GOT3 (cell line): ENCODE results near the gene ASIC3.
"Not testable (repeated sequence)": the region's sequence is repeated elsewhere in the genome, so short reads cannot be mapped to it uniquely, and the experiment has no call there.

ENCODE experiments used
- DNase-seq: peaks from one replicate; lab custom pipeline; 2025; ENCODE audit warnings: mixed read lengths; lab: John Stamatoyannopoulos, UW

The ASIC3 gene

GRCh38 chr7:151047976-151048815 is at the start of gene ASIC3:
TSS of gene ASIC3 (plus strand) at chr7:151048531. CDS start at chr7:151048886, 355 bp downstream.
- no peak for DNase-seq

GRCh38 chr7:150999001-150999400 is 49.3 kb upstream of the ASIC3 start:
- no peak for DNase-seq

- no peak for DNase-seq
Observed at GRCh38 chr7:150999497-151000230, 48.7 kb upstream of the ASIC3 start.

DNA sequence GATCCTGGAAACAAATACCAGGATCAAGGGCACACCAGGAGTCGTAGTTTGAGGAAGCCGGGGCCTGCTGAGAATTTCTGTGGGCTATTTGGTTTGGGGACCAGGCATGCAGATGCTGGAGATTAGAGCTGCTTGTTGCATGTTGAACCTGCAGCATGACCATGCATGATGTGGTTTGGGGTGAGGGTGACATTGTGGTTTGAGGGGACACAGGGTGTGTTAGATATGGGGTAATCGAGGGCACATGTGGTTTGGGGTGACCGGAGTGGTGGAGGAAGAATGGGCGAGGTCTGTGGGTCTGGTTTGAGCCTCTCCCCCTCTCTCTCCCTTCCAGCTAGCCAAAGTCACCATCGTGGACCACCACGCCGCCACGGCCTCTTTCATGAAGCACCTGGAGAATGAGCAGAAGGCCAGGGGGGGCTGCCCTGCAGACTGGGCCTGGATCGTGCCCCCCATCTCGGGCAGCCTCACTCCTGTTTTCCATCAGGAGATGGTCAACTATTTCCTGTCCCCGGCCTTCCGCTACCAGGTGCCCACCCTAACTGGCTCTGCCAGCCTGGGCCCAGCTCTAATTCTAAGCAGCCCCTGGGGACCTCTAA is 47.3 kb upstream of the ASIC3 start:
- DNase-seq = no peak

- DNase-seq = no peak
Observed at GRCh38 chr7:151001546-151001945, 46.8 kb upstream of the ASIC3 start.

DNA sequence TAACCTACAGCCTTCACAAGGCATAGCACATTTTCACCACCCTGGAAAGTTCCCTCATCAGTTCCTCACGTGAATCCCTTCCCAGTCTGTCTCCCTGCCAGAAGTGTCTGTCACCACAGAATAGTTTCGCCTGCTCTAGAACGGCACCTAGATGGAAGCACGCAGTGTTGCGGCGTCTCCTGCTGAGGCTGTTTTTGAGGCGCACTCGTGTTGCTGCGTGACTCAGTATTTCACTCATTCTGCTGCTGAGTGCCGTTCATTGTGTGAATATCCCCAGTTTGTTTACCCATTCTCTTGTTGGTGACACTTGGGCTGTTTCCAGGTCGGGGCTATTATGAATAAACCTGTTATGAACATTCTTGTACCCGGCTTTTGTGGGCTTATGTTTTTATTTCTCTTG is 44.8 kb upstream of the ASIC3 start:
- DNase-seq = no peak

GRCh38 chr7:151005566-151005965 is 42.8 kb upstream of the ASIC3 start:
- no peak for DNase-seq

DNA sequence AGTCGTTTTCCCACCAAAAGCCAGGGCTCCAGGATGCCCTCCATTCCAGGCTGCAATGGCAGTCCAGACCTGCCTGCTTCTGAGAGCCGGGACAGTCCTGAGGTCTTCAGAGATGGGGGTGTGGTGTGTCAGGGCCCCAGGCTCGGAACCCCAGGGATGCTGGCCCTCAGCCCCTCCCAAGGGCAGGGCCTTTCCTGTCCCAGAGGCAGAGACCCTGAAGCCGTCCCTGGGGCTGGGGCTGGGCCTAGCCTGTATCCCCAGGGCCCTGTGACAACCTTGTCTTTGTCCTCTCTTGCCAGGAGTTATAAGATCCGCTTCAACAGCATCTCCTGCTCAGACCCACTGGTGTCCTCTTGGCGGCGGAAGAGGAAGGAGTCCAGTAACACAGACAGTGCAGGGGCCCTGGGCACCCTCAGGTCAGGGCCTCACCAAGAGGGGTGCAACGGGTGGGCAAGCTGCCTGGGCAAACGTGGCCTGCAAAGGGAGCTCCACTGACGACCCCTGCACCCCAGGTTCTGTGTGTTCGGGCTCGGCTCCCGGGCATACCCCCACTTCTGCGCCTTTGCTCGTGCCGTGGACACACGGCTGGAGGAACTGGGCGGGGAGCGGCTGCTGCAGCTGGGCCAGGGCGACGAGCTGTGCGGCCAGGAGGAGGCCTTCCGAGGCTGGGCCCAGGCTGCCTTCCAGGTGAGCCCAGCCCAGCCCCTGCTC is 41.6 kb upstream of the ASIC3 start:
- no peak for DNase-seq

DNA sequence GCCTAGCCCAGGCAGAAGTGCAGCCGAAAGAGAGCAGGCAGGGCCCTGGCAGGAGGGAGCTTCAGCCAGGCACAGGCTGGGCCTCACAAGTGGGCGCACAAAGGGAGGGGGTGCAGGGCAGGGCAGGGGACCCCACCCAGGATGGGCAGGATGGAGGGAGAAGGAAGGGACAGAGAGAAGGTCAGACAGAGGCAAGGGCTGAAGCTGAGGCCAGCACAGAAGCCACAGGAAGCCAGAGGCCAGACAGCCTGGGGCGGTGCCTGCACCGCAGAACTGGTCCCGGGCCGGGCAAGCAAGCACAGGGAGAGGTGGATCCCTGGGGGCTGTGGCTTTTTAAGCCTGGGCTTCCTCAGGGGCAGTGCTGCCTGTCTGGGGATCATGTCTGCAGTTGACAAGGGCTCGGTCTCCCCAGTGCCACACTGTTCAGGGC is 40.8 kb upstream of the ASIC3 start:
- no peak for DNase-seq

DNA sequence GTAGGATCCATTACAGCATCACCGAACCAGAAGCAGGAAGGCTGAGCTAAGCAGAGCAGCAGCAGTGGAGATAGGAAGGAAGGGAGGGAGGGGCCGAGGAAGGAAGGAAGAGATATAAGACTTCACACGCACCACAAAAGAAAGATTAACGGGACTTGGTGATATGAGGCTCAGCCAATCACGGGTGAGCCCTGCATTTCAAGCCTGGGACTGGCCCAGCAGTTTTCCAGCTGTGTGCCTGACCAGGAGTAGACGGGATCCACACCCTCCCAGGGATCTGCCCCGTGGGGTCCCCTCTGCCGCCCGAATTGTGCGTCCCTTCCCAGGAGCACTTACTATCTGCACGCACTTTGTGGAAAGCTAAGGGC is 40.2 kb upstream of the ASIC3 start:
- DNase-seq = no peak

DNA sequence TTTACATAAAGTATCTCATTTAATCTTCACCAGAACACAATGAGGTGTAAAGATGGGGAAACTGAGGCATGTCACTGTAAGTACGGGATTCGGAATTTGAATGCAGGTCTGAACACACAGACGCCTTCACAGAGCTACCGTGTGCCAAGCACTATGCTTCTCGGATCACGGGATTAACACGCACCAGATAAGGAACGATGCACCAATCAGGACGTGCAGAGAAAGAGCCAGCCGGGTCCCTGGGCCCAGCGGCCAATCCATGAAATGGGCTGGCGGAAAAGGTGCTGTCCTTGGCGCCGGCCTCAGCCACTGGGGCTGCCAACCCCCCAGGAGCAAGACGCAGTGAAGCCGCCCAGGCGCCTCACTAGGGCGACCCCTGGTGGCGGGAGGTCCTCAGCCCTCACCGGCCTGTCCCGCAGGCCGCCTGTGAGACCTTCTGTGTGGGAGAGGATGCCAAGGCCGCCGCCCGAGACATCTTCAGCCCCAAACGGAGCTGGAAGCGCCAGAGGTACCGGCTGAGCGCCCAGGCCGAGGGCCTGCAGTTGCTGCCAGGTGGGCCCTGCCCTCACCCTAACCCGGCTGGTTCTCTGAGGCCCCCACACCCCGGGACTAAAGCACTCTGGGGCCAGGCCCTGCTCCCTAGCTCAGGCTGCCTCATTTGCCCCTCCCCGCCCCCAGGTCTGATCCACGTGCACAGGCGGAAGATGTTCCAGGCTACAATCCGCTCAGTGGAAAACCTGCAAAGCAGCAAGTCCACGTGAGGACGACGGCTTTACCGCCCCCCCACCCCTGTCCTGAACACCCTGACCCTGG is 39.6 kb upstream of the ASIC3 start:
- peak; percentile 68 for DNase-seq

DNA sequence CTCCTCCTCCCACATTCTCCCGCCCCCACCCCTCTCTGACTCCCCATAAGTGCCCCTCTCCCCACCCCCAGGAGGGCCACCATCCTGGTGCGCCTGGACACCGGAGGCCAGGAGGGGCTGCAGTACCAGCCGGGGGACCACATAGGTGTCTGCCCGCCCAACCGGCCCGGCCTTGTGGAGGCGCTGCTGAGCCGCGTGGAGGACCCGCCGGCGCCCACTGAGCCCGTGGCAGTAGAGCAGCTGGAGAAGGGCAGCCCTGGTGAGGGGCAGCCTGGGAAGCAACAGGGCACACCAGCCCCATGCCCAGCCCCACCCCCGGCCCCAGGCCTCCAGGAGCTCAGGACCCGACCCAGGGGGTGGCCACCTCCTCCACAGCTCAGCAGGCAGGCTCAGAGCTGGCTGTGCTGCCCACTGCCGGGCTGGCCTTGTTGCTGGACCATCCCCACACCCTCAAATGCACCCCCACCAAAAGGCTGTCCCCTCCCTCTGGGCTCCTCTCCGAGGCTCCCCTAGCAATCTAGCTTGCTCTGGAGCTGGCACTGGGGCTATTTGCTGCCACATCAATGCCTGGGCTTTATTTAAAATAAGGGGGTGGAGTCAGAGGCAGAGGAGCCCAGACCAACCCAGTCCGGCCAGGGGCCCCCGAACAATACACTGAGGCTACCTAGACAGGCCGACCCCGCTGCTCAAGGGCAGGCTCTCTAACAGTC is 38.8 kb upstream of the ASIC3 start:
- no peak for DNase-seq

DNA sequence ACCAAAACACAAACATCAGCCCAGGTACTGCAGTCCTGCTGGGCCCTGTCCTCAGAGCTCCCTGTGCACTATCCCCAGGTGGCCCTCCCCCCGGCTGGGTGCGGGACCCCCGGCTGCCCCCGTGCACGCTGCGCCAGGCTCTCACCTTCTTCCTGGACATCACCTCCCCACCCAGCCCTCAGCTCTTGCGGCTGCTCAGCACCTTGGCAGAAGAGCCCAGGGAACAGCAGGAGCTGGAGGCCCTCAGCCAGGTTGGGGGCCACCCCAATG is 38.4 kb upstream of the ASIC3 start:
- DNase-seq = no peak

DNA sequence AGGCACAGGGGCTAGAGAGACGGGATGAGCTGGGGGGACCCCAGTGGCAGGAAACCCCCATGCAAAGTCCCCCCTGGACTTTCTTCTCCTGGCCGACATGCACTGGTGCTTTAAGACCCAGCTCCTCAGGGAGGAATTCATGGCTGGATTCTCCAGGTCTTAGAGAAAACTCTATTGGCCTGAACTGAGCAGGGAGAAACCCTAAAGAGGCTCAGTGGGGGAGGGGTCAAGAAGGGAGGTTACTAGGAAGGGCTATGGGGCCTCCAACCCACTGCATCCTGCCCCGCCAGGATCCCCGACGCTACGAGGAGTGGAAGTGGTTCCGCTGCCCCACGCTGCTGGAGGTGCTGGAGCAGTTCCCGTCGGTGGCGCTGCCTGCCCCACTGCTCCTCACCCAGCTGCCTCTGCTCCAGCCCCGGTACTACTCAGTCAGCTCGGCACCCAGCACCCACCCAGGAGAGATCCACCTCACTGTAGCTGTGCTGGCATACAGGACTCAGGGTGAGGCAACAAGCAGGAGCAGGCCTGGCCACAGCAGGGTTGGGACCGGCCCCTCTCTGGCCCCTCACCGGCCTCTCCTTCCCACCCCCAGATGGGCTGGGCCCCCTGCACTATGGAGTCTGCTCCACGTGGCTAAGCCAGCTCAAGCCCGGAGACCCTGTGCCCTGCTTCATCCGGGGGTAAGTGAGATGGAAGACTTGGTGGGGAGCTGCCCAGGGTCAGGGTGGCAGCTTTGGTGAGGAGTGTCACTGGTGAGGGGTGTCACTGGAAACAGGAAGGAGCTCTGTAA is 37.8 kb upstream of the ASIC3 start:
- no peak for DNase-seq

- DNase-seq = no peak
Observed at GRCh38 chr7:151011097-151011409, 37.3 kb upstream of the ASIC3 start.

- not testable (repeated sequence) for DNase-seq
Observed at GRCh38 chr7:151011616-151012015, 36.7 kb upstream of the ASIC3 start.

- no peak for DNase-seq
Observed at GRCh38 chr7:151012031-151012692, 36.2 kb upstream of the ASIC3 start.

DNA sequence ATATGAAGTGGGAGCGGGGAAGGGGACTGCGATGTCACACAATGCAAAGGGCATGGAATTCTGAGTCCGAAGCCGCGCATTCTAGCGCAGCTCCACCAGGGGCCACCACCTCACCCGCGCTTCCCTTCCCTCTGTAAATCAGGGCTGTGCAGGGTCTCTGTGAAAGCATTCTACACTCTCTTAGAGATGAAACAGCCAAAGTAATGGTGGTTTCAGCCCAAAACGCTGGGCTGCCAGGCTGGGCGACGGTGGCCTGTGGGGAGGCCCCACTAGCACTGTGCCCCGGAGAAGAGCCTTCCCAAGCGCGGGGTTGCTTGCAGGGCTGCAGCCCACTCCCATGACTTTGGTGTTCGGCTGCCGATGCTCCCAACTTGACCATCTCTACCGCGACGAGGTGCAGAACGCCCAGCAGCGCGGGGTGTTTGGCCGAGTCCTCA is 35.4 kb upstream of the ASIC3 start:
- no peak for DNase-seq

DNA sequence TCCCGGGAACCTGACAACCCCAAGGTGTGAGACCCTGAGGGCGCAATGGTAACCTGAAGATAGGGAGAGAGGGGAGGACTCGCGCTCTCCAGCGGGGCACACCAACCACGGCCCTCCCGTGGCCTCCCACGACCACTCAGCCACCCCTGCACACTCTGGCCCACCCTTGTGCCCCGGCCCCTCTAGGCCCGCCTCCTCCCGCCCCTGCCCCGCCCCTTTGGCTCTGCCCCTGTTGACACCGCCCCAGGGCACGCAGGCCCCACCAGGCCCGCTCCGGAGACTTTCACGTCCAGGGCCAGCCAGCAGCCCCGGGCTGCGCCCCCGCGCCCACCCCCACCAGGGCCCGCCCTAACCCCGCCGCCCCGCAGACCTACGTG is 35.0 kb upstream of the ASIC3 start:
- no peak for DNase-seq
